Neural progenitor cell (in vitro differentiated cells): ENCODE data around the gene HECA. TPM values are rescaled to one million over a fixed set of nuclear protein-coding genes. Genes with fewer than 3 reads are reported as not detected.

ENCODE experiments used
- DNase-seq: peaks from one replicate; pipeline ENCODE4 v3.0.0-alpha.2; 2016; ENCODE audit warnings: low spot score
- H2AFZ ChIP-seq: fragments of 200-600 bp; sonication (generic); replicated peaks from 2 replicates; pipeline ENCODE4 v1.6.1; 2016; ENCODE audit warnings: antibody characterized with exemption
- H3F3A ChIP-seq: fragments of 200-600 bp; sonication (generic); 2 replicates; pipeline ENCODE4 v1.6.1; 2016; ENCODE audit warnings: antibody characterized with exemption, low read depth
- H3K27ac ChIP-seq: fragments of 200-600 bp; sonication (generic); 2 replicates; pipeline ENCODE4 v1.5.1; 2016; ENCODE audit warnings: mild to moderate bottlenecking
- H3K27me3 ChIP-seq: fragments of 200-600 bp; sonication (generic); 2 replicates; pipeline ENCODE4 v1.6.1; 2016; ENCODE audit warnings: mild to moderate bottlenecking, moderate library complexity
- H3K36me3 ChIP-seq: fragments of 200-600 bp; sonication (generic); 2 replicates; pipeline ENCODE4 v1.5.1; 2016
- H3K4me1 ChIP-seq: fragments of 200-600 bp; sonication (generic); 2 replicates; pipeline ENCODE4 v1.6.1; 2016; ENCODE audit warnings: mixed run types
- H3K4me2 ChIP-seq: fragments of 200-600 bp; sonication (generic); 2 replicates; pipeline ENCODE4 v1.6.1; 2016
- H3K4me3 ChIP-seq: fragments of 200-600 bp; sonication (generic); 2 replicates; pipeline ENCODE4 v1.5.1; 2016
- H3K79me2 ChIP-seq: fragments of 200-600 bp; sonication (generic); 2 replicates; pipeline ENCODE4 v1.6.1; 2016; ENCODE audit warnings: low read depth
- H3K9ac ChIP-seq: fragments of 200-600 bp; sonication (generic); 2 replicates; pipeline ENCODE4 v1.6.1; 2016
- H3K9me3 ChIP-seq: fragments of 200-600 bp; sonication (generic); 2 replicates; pipeline ENCODE4 v1.5.1; 2016; ENCODE audit warnings: low read depth
- H4K20me1 ChIP-seq: fragments of 200-600 bp; sonication (generic); 2 replicates; pipeline ENCODE4 v1.6.1; 2016; ENCODE audit warnings: low read depth
- H3K27ac Mint-ChIP-seq: 3 replicates; pipeline ENCODE4 v1.8.0; 2021; ENCODE audit warnings: mixed read lengths
- H3K27me3 Mint-ChIP-seq: 2 replicates; pipeline ENCODE4 v1.8.0; 2022; ENCODE audit warnings: low read depth, mild to moderate bottlenecking, inconsistent platforms, moderate library complexity, mixed read lengths; ENCODE audit not compliant: insufficient read depth
- H3K36me3 Mint-ChIP-seq: 3 replicates; pipeline ENCODE4 v1.8.0; 2021; ENCODE audit warnings: mixed read lengths
- H3K4me1 Mint-ChIP-seq: 3 replicates; pipeline ENCODE4 v1.8.0; 2021; ENCODE audit warnings: mixed read lengths
- H3K4me3 Mint-ChIP-seq: 3 replicates; pipeline ENCODE4 v1.8.0; 2021; ENCODE audit warnings: mild to moderate bottlenecking, moderate library complexity, mixed read lengths
- H3K9me3 Mint-ChIP-seq: 3 replicates; pipeline ENCODE4 v1.8.0; 2020; ENCODE audit warnings: mixed read lengths
- CTCF ChIP-seq: fragments of 200-600 bp; sonication (generic); IDR thresholded peaks from 2 replicates; pipeline ENCODE4 v1.5.1; 2017; ENCODE audit warnings: antibody characterized with exemption, mild to moderate bottlenecking
- EZH2 ChIP-seq: fragments of 200-600 bp; sonication (generic); IDR thresholded peaks from 2 replicates; pipeline ENCODE4 v1.6.1; 2017; ENCODE audit warnings: antibody characterized with exemption, mild to moderate bottlenecking, moderate library complexity
- EZH2phosphoT487 ChIP-seq: fragments of 200-600 bp; sonication (generic); IDR thresholded peaks from 2 replicates; pipeline ENCODE4 v1.6.1; 2017; ENCODE audit warnings: antibody characterized with exemption
- total RNA-seq: library from RNA; depleted of rRNA; stranded (reverse); fragments of >200 nt; gene quantifications from 2 replicates; pipeline ENCODE4 v1.2.3, GENCODE V29; 2015; ENCODE audit warnings: low replicate concordance

Gene HECA
- total RNA-seq, 1 donor from 2014 or later, result 12.7 TPM

GRCh38 chr6:139126255-139126654 is 8.6 kb upstream of the HECA start:
- Histone ChIP-seq H3K27ac (no peak overlapping the region), H3K4me3 (no peak overlapping the region), H4K20me1 (no peaks in the 10 kb centered on the region), H3K9ac (no peak overlapping the region), H3K4me1 (no peaks in the 10 kb centered on the region), H3K27me3 (no peaks in the 10 kb centered on the region), H3K79me2 (no peaks in the 10 kb centered on the region), H3K9me3 (no peaks in the 10 kb centered on the region), H2AFZ (no peak overlapping the region), H3K4me2 (no peak overlapping the region), H3K36me3 (no peaks in the 10 kb centered on the region), H3F3A (no peaks in the 10 kb centered on the region)
- Mint-ChIP-seq H3K4me3 (no peak overlapping the region), H3K4me1 (peaks cover 3% of the 10 kb centered on the region), H3K27me3 (peaks cover 4% of the 10 kb centered on the region), H3K27ac (no peak overlapping the region), H3K9me3 (peaks cover 3% of the 10 kb centered on the region), H3K36me3 (no peaks in the 10 kb centered on the region)
- TF ChIP-seq EZH2phosphoT487 (no peak), EZH2 (no peak), CTCF (no peak)
- DNase-seq, result no peak

- Mint-ChIP-seq H3K27me3 (peaks cover 4% of the 10 kb centered on the region), H3K4me3 (no peak overlapping the region), H3K9me3 (peaks cover 3% of the 10 kb centered on the region), H3K4me1 (peaks cover 3% of the 10 kb centered on the region), H3K36me3 (no peaks in the 10 kb centered on the region), H3K27ac (no peak overlapping the region)
- Histone ChIP-seq H4K20me1 (no peaks in the 10 kb centered on the region), H3F3A (no peaks in the 10 kb centered on the region), H3K9ac (no peak overlapping the region), H3K4me1 (no peaks in the 10 kb centered on the region), H3K4me3 (no peak overlapping the region), H2AFZ (no peak overlapping the region), H3K79me2 (no peaks in the 10 kb centered on the region), H3K4me2 (no peak overlapping the region), H3K27ac (no peak overlapping the region), H3K27me3 (no peaks in the 10 kb centered on the region), H3K9me3 (no peaks in the 10 kb centered on the region), H3K36me3 (no peaks in the 10 kb centered on the region)
- no peak for DNase-seq
- TF ChIP-seq EZH2 (no peak), CTCF (no peak), EZH2phosphoT487 (no peak)
Measured at GRCh38 chr6:139126931-139127330, 7.9 kb upstream of the HECA start.

GRCh38 chr6:139129284-139129683 is 5.6 kb upstream of the HECA start:
- no peak overlapping the region for H3K4me2 ChIP-seq
- H3K79me2 ChIP-seq, result no peaks in the 10 kb centered on the region
- H3K9me3 Mint-ChIP-seq, result peaks cover 3% of the 10 kb centered on the region
- H2AFZ ChIP-seq, result no peak overlapping the region
- H4K20me1 ChIP-seq, result no peaks in the 10 kb centered on the region
- H3K36me3 Mint-ChIP-seq, result no peaks in the 10 kb centered on the region
- H3K27ac Mint-ChIP-seq, result no peak overlapping the region
- H3K9me3 ChIP-seq, result no peaks in the 10 kb centered on the region
- H3K27me3 Mint-ChIP-seq, result peaks cover 7% of the 10 kb centered on the region
- H3K27me3 ChIP-seq, result no peaks in the 10 kb centered on the region
- H3K36me3 ChIP-seq, result no peaks in the 10 kb centered on the region
- TF ChIP-seq CTCF (no peak), EZH2 (no peak), EZH2phosphoT487 (no peak)
- H3K4me3 Mint-ChIP-seq, result no peak overlapping the region
- H3K27ac ChIP-seq, result no peak overlapping the region
- peaks cover 6% of the 10 kb centered on the region for H3F3A ChIP-seq
- no peaks in the 10 kb centered on the region for H3K4me1 ChIP-seq
- no peak overlapping the region for H3K4me3 ChIP-seq
- DNase-seq, result no peak
- H3K4me1 Mint-ChIP-seq, result peaks cover 3% of the 10 kb centered on the region
- no peak overlapping the region for H3K9ac ChIP-seq
